CD4-positive, alpha-beta T cell (primary cell): ENCODE measurements around the gene TVP23B. TPM values are rescaled to one million over a fixed set of nuclear protein-coding genes. Genes with fewer than 3 reads are reported as not detected.
"Not testable (repeated sequence)": the region's sequence is repeated elsewhere in the genome, so short reads cannot be mapped to it uniquely, and the experiment has no call there.

Experiments
- ATAC-seq: fragments of 200-7000 bp; cut with Tn5 transposase; one replicate; pipeline ENCODE4 v1.10.0; 2022; ENCODE audit warnings: mild to moderate bottlenecking; ENCODE audit not compliant: poor library complexity
- CTCF ChIA-PET: fragments of 350-600 bp; sonication (Branson Sonifier 250); formaldehyde crosslinking; loops from one replicate; lab custom pipeline; 2021; ENCODE audit warnings: antibody characterized with exemption, inconsistent platforms; lab: Charles Lee
- POLR2A ChIA-PET: fragments of 350-600 bp; sonication (Branson Sonifier 250); formaldehyde crosslinking; loops from one replicate; lab custom pipeline; 2021; ENCODE audit warnings: antibody characterized with exemption, inconsistent platforms; lab: Charles Lee
- DNase-seq, 14 experiments: peaks; one replicate each; pipeline ENCODE4 v3.0.0-alpha.2; 2013 to 2020; ENCODE audit warnings: mixed read lengths in 2 of 14
- H3K27ac ChIP-seq, 2 donors: one replicate each; pipeline versions ENCODE4 v1.5.1 to v1.7.0; 2013; ENCODE audit warnings: low read length in 2 of 2, low read depth in 1 of 2, mild to moderate bottlenecking in 1 of 2
- H3K27me3 ChIP-seq, 2 experiments: 1 replicate in 1 of 2; 2 replicates in 1 of 2; pipeline versions ENCODE4 v1.6.1 to v1.7.0; 2013; ENCODE audit warnings: low read length in 2 of 2, control low read depth in 1 of 2, mild to moderate bottlenecking in 1 of 2, moderate library complexity in 1 of 2; ENCODE audit not compliant: insufficient read depth in 2 of 2, control insufficient read depth in 1 of 2
- H3K36me3 ChIP-seq: one replicate; pipeline ENCODE4 v1.6.1; 2013; ENCODE audit warnings: low read length, control low read depth; ENCODE audit not compliant: insufficient read depth
- H3K4me1 ChIP-seq: one replicate; pipeline ENCODE4 v1.6.1; 2013; ENCODE audit warnings: low read length, control low read depth; ENCODE audit not compliant: insufficient read depth
- H3K4me3 ChIP-seq: one replicate; pipeline ENCODE4 v1.5.1; 2013; ENCODE audit warnings: mild to moderate bottlenecking, low read length, moderate library complexity
- H3K9me3 ChIP-seq, 2 experiments: 1 replicate in 1 of 2; 2 replicates in 1 of 2; pipeline versions ENCODE4 v1.6.1 to v1.7.0; 2013; ENCODE audit warnings: low read length in 2 of 2, mild to moderate bottlenecking in 2 of 2, control low read depth in 1 of 2, moderate library complexity in 1 of 2; ENCODE audit not compliant: control insufficient read depth in 1 of 2, insufficient read depth in 1 of 2
- H3K27ac Mint-ChIP-seq: one replicate; pipeline ENCODE4 v1.8.0; 2020; ENCODE audit warnings: mixed read lengths
- H3K27me3 Mint-ChIP-seq: one replicate; pipeline ENCODE4 v1.8.0; 2021; ENCODE audit warnings: mixed read lengths
- H3K36me3 Mint-ChIP-seq: one replicate; pipeline ENCODE4 v1.8.0; 2021; ENCODE audit warnings: low read depth, mixed read lengths
- H3K4me1 Mint-ChIP-seq: one replicate; pipeline ENCODE4 v1.8.0; 2021; ENCODE audit warnings: low read depth, mixed read lengths
- H3K4me3 Mint-ChIP-seq: one replicate; pipeline ENCODE4 v1.8.0; 2020; ENCODE audit warnings: mild to moderate bottlenecking, mixed read lengths
- H3K9me3 Mint-ChIP-seq: one replicate; pipeline ENCODE4 v1.8.0; 2020; ENCODE audit warnings: mixed read lengths
- CTCF ChIP-seq: fragments of 200-600 bp; IDR thresholded peaks from one replicate; pipeline ENCODE4 v1.8.0; 2022; ENCODE audit warnings: antibody characterized with exemption, mild to moderate bottlenecking
- intact Hi-C, 2 experiments: fragments of 100-400 bp; cut with DNase I in 1 of 2; cut with micrococcal nuclease in 1 of 2; formaldehyde crosslinking; loops; one replicate each; pipeline versions ENCODE4 v1.15.1 to v1.9.0; 2023 to 2025; cut with DNase I, micrococcal nuclease
- total RNA-seq, 174 experiments: library from RNA in 2 of 174; stranded (reverse) in 2 of 174; gene quantifications; one replicate each; pipeline ENCODE4 v1.2.3 and lab custom pipeline; 2021 to 2026

The TVP23B gene
- total RNA-seq, 2 experiments from 2014 or later, result 13.9 to 18.9 TPM

- H3K27me3 Mint-ChIP-seq, result not testable (repeated sequence)
These were observed 35.7 kb downstream of the TVP23B start for GRCh38 chr17:18816489-18817371.

GRCh38 chr17:18821430-18821829 is 40.4 kb downstream of the TVP23B start:
- H3K4me1 ChIP-seq, POLR2A ChIA-PET, H3K27me3 Mint-ChIP-seq, DNase-seq, H3K36me3 ChIP-seq, H3K27ac Mint-ChIP-seq, H3K27me3 ChIP-seq, H3K4me3 ChIP-seq, H3K36me3 Mint-ChIP-seq, H3K9me3 Mint-ChIP-seq, H3K4me3 Mint-ChIP-seq, H3K27ac ChIP-seq, H3K4me1 Mint-ChIP-seq, CTCF ChIA-PET, ATAC-seq, H3K9me3 ChIP-seq: not testable (repeated sequence)
- intact Hi-C loops, result loop anchor here in 1 of 2 experiments (10.0 kb wide), 1 partner anchor 193 kb away; no protein-coding TSS in a partner anchor

More at GRCh38 chr17:18816489-18817371, 35.7 kb downstream of the TVP23B start:
- intact Hi-C loops, result loop anchor here in 1 of 2 experiments (10.0 kb wide), 1 partner anchor 138 kb away; the partner anchor contains the start of gene SLC5A10
- ChIA-PET CTCF (interaction anchor here (1.2 kb wide), 1 partner anchor 145 kb away, joined by 3 read pairs; no protein-coding TSS in a partner anchor), POLR2A (interaction anchor here (1.2 kb wide), 1 partner anchor 139 kb away, joined by 3 read pairs; no protein-coding TSS in a partner anchor)
- not testable (repeated sequence) for H3K4me1 Mint-ChIP-seq, H3K27me3 ChIP-seq, H3K9me3 ChIP-seq, H3K36me3 ChIP-seq, H3K27ac ChIP-seq, H3K4me3 ChIP-seq, H3K4me1 ChIP-seq, H3K27ac Mint-ChIP-seq, H3K36me3 Mint-ChIP-seq, H3K4me3 Mint-ChIP-seq, H3K9me3 Mint-ChIP-seq
- peak; percentile 78 for TF ChIP-seq CTCF
- DNase-seq, result peak in 9 of 14 experiments; percentile 9 to 78 (median 38)
- ATAC-seq, result peak; percentile 96

GRCh38 chr17:18827613-18828012 is 46.6 kb downstream of the TVP23B start:
- H3K9me3 Mint-ChIP-seq, CTCF ChIA-PET, H3K9me3 ChIP-seq, H3K27me3 Mint-ChIP-seq, H3K27me3 ChIP-seq, H3K36me3 Mint-ChIP-seq, H3K27ac Mint-ChIP-seq, H3K27ac ChIP-seq, H3K36me3 ChIP-seq, DNase-seq, ATAC-seq, POLR2A ChIA-PET, H3K4me1 ChIP-seq, H3K4me1 Mint-ChIP-seq, H3K4me3 ChIP-seq, H3K4me3 Mint-ChIP-seq: not testable (repeated sequence)
- intact Hi-C loops, result loop anchor here in 1 of 2 experiments (10.0 kb wide), 1 partner anchor 187 kb away; no protein-coding TSS in a partner anchor

- H3K4me1 ChIP-seq, result no peaks in the 10 kb centered on the region
- Mint-ChIP-seq H3K4me3 (no peak overlapping the region), H3K27ac (no peak overlapping the region), H3K36me3 (no peaks in the 10 kb centered on the region), H3K4me1 (no peaks in the 10 kb centered on the region), H3K9me3 (no peaks in the 10 kb centered on the region), H3K27me3 (no peaks in the 10 kb centered on the region)
- ChIA-PET CTCF (no interaction called here), POLR2A (no interaction called here)
- no peaks in the 10 kb centered on the region for H3K36me3 ChIP-seq
- TF ChIP-seq CTCF, result no peak
- intact Hi-C loops, result no loop called here
- ATAC-seq (no peak), DNase-seq (no peak)
- H3K27me3 ChIP-seq, result no peaks in the 10 kb centered on the region
- no peak overlapping the region for H3K27ac ChIP-seq
- H3K9me3 ChIP-seq, result no peaks in the 10 kb centered on the region
- no peak overlapping the region for H3K4me3 ChIP-seq
These were observed 67.5 kb downstream of the TVP23B start for GRCh38 chr17:18848501-18848900.
